ENCODE results near the gene ADAR. TPM values are rescaled to one million over a fixed set of nuclear protein-coding genes. Genes with fewer than 3 reads are reported as not detected.

ADAR gene
- total and polyA plus RNA-seq, 7 donors = 21.0 to 103 (median 67.8) TPM

DNA sequence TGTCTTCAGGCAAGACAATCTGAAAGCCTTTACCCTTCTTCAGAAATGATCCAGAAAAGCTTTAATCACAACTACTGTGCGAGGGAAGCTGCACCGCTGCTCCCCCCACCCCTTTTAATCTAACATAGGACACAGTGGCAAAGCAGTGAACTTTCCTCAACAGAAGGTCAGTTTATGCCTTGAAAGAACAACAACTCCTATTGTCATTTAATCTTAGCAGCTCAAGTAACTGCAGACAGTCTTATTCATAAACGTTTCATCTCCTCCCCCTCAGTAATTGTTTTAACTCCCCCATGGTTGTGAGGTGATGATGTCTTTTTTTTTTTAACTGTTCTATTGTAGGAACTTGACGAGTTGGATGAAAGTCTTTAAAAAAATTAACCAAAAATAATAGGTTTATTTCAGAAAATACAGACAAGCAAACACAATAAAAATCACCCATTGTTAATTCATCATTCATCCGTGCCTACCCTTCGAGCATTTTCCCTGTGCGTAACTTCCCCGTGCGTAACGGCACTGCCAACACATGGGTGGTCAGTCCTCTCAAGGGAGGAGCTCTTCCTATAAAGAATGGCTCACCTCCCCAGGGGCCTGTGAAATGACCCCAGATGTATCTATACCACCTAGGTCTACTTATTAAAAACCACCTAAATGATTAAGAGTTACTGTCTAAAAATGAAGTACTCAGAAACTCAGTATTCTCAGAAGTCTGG, 3.3 kb upstream of the ADAR start:
- H3K4me3 ChIP-seq = no peak overlapping the region
- H3K4me1 ChIP-seq = peaks cover 0 to 27% (median 19%) of the 10 kb centered on the region in 4 donors
- DNase-seq = no peak
- H3K9me3 ChIP-seq = no peaks in the 10 kb centered on the region
- WGBS, 2 donors = 73 to 76% methylated on average over 10 of the region's 10 CpGs
- intact Hi-C loops (cut with DNase I) = no loop called here
- no peaks in the 10 kb centered on the region for H3K36me3 ChIP-seq
- H3K27me3 ChIP-seq = no peaks in the 10 kb centered on the region
- TF ChIP-seq, protein P1, sequence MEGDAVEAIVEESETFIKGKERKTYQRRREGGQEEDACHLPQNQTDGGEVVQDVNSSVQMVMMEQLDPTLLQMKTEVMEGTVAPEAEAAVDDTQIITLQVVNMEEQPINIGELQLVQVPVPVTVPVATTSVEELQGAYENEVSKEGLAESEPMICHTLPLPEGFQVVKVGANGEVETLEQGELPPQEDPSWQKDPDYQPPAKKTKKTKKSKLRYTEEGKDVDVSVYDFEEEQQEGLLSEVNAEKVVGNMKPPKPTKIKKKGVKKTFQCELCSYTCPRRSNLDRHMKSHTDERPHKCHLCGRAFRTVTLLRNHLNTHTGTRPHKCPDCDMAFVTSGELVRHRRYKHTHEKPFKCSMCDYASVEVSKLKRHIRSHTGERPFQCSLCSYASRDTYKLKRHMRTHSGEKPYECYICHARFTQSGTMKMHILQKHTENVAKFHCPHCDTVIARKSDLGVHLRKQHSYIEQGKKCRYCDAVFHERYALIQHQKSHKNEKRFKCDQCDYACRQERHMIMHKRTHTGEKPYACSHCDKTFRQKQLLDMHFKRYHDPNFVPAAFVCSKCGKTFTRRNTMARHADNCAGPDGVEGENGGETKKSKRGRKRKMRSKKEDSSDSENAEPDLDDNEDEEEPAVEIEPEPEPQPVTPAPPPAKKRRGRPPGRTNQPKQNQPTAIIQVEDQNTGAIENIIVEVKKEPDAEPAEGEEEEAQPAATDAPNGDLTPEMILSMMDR (IDR thresholded peaks at IDR 0.05) = no peak
- no peak for TF ChIP-seq POLR2AphosphoS5 (IDR thresholded peaks at IDR 0.05)
- no peak for TF ChIP-seq POLR2A (IDR thresholded peaks at IDR 0.05)
- TF ChIP-seq EP300 (IDR thresholded peaks at IDR 0.05) = no peak
- no peak overlapping the region for H3K27ac ChIP-seq

DNA sequence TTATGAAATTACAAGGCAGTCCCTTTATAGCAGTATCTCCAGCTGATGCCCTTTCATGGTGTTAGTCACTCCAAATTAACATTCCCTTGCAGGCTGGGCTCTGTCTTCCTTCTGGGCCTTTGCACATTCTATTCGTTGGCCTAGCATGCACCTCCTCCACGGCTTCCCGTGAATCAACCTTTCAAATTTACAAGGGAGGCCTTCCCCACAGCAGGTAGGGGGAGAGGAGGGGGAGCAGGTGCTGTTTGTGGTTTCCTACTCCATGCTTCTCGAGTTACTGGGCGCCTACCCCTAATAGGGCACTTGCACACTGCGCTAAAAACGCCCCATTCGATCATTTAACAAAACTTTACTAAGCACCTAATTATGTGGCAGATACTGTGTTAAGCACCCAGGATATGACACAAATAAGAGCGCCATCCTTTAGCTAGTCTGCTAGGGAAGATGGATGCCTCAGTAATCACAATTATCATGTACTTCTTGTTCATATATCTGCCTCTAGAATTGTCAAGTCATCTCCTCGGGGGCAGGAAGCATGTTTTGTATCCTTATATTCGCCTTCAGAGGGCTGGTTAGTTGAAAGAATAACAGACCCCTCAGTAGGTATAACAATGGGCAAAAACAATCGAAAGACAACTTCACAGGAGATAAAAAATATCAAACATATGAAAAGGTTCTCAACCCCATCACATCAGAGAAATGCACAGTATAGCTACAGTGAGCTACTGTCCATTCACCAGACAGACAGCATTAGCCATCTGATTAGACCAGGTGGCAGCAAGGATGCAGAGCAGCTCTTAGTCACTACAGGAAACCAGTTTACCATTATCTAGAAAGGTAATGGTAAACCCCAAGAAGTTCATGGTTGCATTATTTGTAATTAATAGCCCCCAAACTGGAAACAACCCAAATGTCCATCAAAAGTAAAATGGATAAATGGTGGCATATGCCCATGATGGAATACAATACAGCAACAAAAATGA, 1.7 kb upstream of the ADAR start:
- H3K4me1 ChIP-seq = peaks cover 0 to 39% (median 35%) of the 10 kb centered on the region in 4 donors
- no peaks in the 10 kb centered on the region for H3K27me3 ChIP-seq
- H3K27ac ChIP-seq = peak overlapping the region; percentile 93 to 99 (median 96)
- no peaks in the 10 kb centered on the region for H3K36me3 ChIP-seq
- intact Hi-C loops (cut with DNase I) = loop anchor here (1.0 to 2.0 kb wide), 2 partner anchors 18 to 51 kb away; partner anchors contain the start of gene UBE2Q1
- H3K9me3 ChIP-seq = no peaks in the 10 kb centered on the region
- 47 to 74% methylated on average over 12 of the region's 12 CpGs for WGBS, 2 donors
- TF ChIP-seq POLR2AphosphoS5 (IDR thresholded peaks at IDR 0.05) = no peak
- TF ChIP-seq POLR2A (IDR thresholded peaks at IDR 0.05) = no peak
- TF ChIP-seq, protein P1 (IDR thresholded peaks at IDR 0.05) = no peak
- TF ChIP-seq EP300 (IDR thresholded peaks at IDR 0.05) = no peak
- DNase-seq = no peak
- no peak overlapping the region for H3K4me3 ChIP-seq

DNA sequence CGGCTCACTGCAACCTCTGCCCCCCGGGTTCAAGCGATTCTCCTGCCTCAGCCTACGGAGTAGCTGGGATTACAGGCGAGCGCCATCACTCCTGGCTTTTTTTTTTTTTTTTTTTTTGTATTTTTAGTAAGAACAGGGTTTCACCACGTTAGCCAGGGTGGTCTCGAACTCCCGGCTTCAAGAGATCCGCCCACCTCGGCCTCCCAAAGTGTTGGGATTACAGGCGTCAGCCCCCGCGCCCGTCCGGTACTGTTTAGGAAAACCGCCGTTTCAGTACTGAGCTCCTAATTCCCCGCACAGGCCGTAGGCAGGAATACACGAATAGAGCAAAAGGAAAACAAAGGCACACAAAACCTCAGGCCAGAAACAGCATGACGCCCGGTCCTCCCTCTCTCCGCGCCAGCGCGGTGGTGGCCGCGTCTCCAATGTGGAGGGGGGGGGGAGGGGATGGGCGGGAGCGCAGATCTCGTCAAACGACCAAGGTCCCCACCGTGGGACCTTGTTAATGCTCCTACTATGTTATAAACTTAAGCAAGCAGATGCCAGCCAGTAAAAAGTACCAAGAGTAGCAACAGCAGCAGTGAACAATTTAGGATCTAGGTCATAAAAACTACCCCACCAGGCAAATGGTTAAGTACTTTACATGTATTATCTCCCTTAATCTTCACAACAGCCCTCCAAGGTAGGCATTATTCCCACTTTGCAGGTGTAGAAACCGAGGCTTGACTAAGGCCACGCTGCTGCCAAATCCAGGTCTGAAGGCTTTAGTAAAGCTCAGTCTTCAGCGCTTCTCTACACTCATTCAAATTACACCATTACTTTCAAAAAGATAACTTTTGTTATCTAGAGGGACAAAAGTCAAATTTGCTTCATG, 648 bp upstream of the ADAR start:
- no peaks in the 10 kb centered on the region for H3K27me3 ChIP-seq
- peak overlapping the region; percentile 64 to 98 (median 84) for H3K4me3 ChIP-seq
- 5% methylated on average over 37 of the region's 37 CpGs for WGBS, 2 donors
- H3K4me1 ChIP-seq = peaks cover 0 to 50% (median 42%) of the 10 kb centered on the region in 4 donors
- TF ChIP-seq EP300 (IDR thresholded peaks at IDR 0.05) (no peak), POLR2AphosphoS5 (IDR thresholded peaks at IDR 0.05) (no peak), POLR2A (IDR thresholded peaks at IDR 0.05) (no peak)
- TF ChIP-seq, protein P1 (IDR thresholded peaks at IDR 0.05) = no peak
- peak overlapping the region; percentile 93 to 99 (median 96) for H3K27ac ChIP-seq
- no peaks in the 10 kb centered on the region for H3K9me3 ChIP-seq
- DNase-seq = peak; percentile 73
- H3K36me3 ChIP-seq = no peaks in the 10 kb centered on the region
- intact Hi-C loops (cut with DNase I) = loop anchor here (1.0 to 2.0 kb wide), 2 partner anchors 19 to 50 kb away; partner anchors contain the start of gene UBE2Q1

DNA sequence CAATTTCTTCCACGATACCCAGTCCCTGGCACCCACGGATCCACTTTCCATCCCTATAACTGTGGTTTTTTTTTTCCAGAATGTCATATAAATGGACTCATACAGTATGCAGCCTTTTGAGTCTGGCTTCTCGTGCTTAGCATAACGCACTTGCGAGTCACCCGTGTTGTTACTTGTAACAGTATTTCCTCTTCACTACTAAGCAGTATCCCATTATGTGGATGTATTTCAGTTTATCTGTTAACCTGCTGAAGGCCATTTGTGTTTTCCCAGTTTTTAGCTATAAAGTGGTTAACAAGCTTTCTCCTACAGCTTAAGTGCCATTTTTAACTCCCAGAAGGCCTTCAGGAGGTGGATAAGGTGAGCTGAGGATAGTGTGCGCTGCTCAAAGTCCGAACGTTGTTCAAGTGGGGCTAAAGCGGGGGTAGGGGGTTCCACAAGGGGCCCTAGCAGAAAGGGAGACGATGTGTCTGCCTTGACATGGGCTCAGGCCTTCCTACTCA, 829 bp downstream of the ADAR start:
- Histone ChIP-seq H3K9me3 (no peaks in the 10 kb centered on the region), H3K4me3 (peak overlapping the region; percentile 64 to 98 (median 84)), H3K36me3 (peaks cover 0 to 3% (median under 1%) of the 10 kb centered on the region in 4 donors), H3K27me3 (no peaks in the 10 kb centered on the region), H3K4me1 (peaks cover 0 to 65% (median 53%) of the 10 kb centered on the region in 4 donors), H3K27ac (peak overlapping the region; percentile 93 to 99 (median 96))
- TF ChIP-seq POLR2A (IDR thresholded peaks at IDR 0.05) = no peak
- no peak for TF ChIP-seq EP300 (IDR thresholded peaks at IDR 0.05)
- TF ChIP-seq POLR2AphosphoS5 (IDR thresholded peaks at IDR 0.05) = no peak
- TF ChIP-seq, protein P1 (IDR thresholded peaks at IDR 0.05) = no peak
- intact Hi-C loops (cut with DNase I) = no loop called here
- WGBS, 2 donors = 6 to 12% methylated on average over 11 of the region's 11 CpGs
- no peak for DNase-seq
